Heart left ventricle (tissue), 13 donors: ENCODE results near the gene INHBE.

Source experiments
- CTCF ChIP-seq, 12 donors: fragments of 200-600 bp; sonication (generic) in 4 of 12; IDR thresholded peaks; one replicate each; pipeline versions ENCODE4 v1.5.0 to v1.8.0; 2018 to 2022; ENCODE audit warnings: antibody characterized with exemption in 12 of 12, mild to moderate bottlenecking in 5 of 12
- POLR2A ChIP-seq, 2 donors: fragments of 450-650 bp; IDR thresholded peaks; one replicate each; pipeline ENCODE4 v1.6.1; 2017; ENCODE audit warnings: antibody characterized with exemption in 2 of 2, mild to moderate bottlenecking in 2 of 2, moderate library complexity in 2 of 2
- donor health status: ischemic (EF 13 %, LVEDD 7.1; RV severe dilation, severe dysfunction).
- donor health status: DM: no; HTN: yes; CAD: no.
- donor health status: DM: no; HTN: no; CAD: no.
- donor health status: ischemic (EF 25% LVEDD 6.9; RV normal size, moderate dysfunction).
- donor health status: ischemic (EF 25% LVEDD 5.7; RV mildly dilated, moderate dysfunction).
- donor health status: ischemic (EF 35%, LVEDD 5.7; RV mildly dilated, moderate dysfunction).
- donor health status: nonischemic (EF 11% LVEDD 7.7; RV severe dilation, severe dysfunction).
- donor health status: DM: yes; HTN: yes; CAD: no.
- donor health status: PGD.
- donor health status: ischemic (EF 29% LVEDD 5.4; RV normal size, mild dysfunction).
- donor health status: nonischemic (EF 23%, LVEDD 6.1; RV moderate dilation, normal function).

GRCh38 chr12:57462251-57462911 is 7.3 kb downstream of the INHBE start:
- TF ChIP-seq CTCF (IDR thresholded peaks at IDR 0.05) (peak; percentile 89 to 99 (median 94)), POLR2A (IDR thresholded peaks at IDR 0.05) (peak in 1 of 2 donors; percentile 22)
